Stimulated activated CD8-positive, alpha-beta memory T cell treated with anti-CD3 and anti-CD28 coated beads, Interleukin-4, amount 100 ng/mL, for 1 hour (primary cell): ENCODE measurements around the gene GPSM1.
A peak's percentile ranks its signal among the peaks of the same experiment; 100 is the strongest.

Source experiments
- DNase-seq, 2 donors: peaks; one replicate each; pipeline ENCODE4 v3.0.0-alpha.2; 2020; ENCODE audit warnings: low read depth in 2 of 2, low spot score in 1 of 2

The GPSM1 gene

DNA sequence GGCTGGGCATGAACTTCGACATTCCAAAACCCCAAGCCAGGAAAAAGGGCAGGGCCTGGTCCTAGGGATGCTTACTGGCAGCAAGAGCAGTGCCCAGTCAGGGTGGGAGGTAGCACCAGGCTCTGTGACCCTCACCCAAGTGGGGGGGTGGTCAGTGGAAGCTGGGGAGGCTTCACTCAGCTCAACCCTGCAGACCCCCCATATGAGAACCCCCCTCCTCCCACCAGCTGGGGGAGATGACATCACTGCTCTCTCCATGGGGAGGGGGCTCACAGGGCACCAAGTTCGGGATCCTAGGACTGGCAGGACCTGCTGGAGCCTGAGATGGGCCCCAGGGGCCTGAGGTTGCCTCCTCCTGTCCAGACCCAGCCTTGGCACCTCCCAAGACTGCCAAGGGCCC is 31.5 kb downstream of the GPSM1 start:
- DNase-seq, result no peak

DNA sequence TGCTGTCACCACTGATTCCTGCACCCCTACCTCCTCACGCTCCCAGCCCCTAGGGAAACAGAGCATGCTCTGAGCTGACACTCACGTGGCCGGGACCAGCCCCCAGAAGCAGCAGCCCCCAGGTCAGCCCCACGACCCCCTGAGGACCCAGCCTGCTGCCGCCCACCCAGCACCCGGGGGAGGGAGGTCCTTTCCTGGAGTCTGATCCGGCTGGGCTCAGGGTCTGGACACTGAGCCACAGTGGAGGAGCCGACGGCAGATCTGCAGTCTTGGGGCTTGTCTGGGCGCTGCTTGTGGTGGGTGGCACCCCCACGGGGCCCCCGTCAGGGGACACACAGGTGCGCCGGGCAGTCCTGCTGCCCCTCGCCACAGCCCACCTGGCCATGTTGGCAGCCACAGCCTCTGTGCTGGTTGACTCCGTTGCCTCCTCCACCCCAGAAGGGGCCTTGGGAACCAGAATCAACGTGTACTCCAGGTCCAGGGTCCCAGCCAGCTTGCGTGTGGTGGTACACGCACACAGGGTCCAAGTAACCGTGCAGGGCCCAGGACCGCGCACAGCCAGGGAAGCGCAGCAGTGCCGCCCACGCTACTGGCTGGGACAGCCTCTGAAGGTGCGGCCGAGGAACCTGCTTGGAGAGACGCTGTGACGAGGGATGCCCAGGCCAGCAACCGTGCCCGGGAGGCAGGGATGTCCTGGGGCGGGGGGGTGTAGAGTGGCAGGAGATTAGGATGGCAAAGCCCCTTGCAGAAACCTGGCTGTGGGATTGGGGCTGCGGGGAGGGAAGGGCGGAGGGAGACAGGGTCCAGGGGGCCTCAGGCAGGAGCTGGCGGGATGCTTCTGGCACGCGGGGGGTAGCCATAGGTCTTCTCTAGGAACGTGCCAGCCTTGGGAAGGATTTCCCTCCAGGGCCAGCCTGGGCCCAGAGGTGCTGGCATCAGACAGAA is 32.7 kb downstream of the GPSM1 start:
- DNase-seq, result no peak

DNA sequence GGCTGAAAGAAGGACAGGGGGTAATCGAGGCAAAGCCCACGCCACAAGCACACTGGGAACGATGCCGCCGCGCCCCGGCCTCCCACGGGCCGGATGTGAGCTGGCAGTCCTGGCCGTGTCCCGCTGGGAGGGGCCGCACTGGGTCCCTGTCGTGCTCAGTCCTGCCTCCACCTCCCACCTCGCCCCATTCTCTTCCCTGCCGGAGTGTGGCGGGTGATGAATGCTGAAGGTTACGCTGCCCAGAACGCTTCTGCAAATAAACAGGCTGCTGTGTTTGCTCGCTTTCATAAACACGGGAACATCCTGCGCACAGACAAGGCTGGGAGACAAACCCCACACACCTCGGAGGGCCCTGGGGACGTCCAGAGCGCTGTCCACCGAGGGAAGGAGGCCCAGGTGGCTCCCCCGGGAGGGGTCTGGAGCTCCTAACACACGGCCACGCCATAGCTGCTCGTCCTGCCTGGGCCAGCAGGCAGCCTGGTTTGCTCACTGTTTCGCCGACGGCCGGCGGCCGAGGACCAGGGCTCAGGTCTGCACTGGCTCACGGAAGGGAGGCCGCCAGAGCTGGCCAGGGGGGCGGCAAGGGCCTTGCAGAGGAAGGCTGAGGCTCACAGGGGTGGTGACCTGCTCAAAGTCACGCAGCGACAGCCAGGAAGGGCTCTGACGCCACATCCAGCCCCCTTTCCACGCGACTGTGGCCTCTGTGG is 33.9 kb downstream of the GPSM1 start:
- no peak for DNase-seq

DNA sequence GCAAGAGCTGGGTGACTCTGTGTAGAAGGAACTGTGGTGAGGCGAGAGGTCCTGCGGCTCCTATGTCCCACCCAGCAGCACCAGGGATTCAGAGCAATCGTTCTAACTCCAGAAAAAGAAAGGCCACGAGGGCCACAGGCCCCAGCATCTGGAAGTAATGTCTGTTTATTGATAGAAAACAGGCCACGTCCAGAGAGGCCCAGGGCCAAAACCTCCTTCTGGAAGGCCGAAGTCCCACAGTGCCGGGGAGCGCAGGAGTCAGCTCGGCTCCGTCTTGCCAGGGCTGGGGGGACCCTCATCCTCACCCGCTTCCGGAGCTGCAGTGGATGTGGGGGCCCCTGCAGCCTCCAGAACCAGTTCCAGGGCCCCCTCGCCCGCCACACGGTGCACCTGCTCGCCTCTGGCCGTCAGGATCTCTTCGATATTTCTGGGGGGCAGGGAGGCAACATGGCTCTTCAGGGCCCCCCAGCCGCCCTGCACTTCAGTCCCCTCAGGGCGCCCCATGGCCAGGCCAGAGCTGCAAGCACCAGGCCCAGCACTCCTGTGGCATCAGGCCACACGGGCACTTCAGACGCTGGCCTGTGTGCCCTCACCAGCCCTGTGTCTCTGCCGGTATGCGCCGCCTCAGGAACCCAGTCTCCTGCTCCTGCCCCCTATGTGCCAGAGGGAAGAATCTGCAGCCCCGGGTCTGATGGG is 34.6 kb downstream of the GPSM1 start:
- DNase-seq, result no peak

DNA sequence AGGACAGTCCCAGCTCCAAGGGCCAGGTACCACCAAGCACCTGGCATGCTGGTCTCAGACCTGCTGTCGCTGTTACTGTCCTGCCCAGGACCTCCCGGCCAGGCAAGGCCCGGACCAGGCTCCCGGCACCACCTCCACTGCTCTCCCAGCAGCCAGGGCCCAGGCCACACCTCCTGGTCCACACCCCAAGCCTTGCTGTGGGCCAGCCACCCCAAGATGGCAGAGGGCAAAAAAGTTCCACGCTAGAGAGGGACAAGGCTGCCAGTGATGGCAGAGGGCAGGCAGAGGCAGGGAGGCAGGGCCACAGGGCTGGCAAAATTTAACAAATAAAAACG is 35.1 kb downstream of the GPSM1 start:
- no peak for DNase-seq

DNA sequence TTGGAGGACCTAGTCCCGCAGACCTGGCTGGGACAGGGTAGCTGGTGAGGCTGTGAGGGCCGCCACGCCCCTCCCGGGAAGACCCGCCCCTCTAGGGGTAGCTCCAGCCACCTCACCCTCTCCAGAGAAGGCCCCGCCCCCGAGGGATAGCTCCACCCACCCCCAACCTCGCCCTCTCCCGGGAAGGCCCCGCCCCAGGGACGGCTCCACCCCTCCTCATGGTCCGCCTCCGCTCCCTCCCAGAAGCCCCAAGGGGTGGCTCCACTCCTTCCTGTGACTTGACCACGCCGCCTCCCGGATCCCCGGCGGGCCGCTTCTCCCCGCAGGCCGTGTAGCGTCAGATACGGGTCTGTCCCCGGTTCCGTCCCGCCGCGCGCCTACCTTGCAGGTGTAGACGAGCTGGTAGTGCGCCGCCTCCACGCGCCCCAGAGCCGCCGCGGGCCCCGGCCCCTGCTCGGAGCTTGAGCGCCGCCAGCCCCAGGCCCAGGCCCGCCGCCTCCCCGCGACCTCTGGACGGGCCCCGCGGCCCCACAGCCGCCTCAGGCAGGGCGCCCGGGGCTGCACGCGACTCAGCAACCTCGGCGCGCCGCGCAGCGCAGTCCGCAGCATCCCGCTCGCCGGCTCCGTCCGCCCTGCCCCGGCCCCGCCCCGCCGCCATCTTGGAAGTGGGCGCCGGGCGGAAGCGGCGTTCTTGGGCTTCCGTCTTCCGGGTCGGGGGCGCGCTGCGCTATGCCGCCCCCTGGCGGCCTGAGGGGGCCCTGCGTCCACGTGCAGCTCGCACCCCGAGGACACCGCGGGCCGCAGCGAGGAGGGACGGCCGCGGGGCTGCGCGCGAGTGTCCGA is 36.0 kb downstream of the GPSM1 start, which contains the start of gene DNLZ:
TSS of gene DNLZ (minus strand) at position 639 of the 843 bp plus-strand sequence. CDS start at position 609, 30 bp downstream.
- peak; percentile 88 to 90 for DNase-seq

DNA sequence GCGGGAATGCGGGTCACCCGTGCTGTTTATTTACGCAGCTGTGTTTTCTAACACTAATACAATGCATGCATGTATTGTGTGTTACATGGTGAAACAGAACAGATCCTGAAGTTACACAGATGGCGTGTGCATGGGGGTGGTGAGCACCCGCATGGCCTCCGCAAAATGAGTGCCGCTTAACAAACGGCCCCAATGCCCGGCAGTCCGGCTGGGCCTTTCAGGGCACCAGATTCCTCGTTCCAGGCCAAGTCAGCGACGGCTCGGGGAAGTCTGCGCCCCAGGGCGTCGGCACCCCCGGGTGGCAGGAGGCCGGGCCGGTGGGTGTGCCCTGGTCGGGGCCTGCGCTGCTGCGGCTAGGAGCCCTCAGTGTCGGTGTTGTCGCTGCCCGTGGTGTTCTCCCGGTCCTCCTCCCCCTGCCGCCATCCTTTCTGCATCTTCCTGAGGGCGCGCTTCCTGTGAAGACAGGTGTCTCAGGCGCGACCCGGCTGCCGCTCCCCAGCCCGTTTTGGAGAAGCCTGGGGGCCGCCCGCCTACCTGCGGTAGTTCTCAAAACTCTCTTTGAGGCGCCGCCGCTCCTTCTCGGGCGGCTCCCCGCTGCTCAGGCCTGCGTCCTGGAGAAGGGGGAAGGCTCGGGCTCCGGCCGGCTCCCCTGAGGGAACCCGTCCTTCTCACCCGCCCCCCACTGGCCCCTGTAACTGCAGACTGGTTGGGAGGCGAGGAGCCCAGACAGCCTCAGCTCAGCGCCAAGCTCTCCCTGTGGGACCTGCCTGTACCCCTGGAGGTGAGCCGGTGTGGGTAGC is 36.8 kb downstream of the GPSM1 start:
- no peak for DNase-seq

DNA sequence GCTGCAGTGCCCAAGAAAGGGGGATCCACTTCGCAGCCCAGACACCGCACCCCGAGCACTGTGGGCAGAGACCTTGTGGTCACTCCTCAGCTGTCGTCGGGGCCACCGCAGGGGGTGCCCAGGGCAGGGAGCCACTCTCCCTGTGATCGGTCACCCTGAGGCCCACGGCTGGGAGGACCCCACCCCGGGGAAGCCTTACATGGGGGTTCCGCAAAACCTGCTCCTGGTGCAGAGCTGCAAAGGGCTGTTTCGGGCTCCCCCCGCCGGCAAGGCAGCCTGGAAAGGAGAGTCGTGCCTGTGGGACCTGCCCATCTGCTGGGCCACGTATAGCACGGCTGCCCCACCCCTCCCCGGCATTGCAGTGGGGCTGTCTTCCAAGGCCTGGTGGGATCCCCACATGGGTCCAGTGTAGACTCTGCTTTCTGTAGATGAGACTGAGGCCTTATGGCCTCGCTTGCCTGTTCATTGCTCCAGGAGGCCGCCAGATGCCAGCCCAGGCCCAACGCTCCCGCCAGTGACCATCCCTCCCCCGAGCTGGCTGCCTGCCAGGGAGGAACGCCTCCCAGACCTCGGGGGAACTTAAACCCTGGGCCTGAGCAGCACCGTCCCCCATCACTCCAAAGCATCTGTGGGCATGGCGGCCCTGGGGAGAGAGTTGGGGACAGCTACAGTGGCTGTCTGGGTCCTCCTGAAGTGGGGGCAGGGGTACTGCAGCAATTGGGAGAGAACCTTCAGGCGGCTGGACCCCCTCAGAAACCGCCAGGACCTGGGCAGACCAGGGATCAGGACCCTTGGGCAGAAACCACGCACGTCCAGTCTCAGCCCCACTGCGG is 37.8 kb downstream of the GPSM1 start:
- DNase-seq, result no peak

DNA sequence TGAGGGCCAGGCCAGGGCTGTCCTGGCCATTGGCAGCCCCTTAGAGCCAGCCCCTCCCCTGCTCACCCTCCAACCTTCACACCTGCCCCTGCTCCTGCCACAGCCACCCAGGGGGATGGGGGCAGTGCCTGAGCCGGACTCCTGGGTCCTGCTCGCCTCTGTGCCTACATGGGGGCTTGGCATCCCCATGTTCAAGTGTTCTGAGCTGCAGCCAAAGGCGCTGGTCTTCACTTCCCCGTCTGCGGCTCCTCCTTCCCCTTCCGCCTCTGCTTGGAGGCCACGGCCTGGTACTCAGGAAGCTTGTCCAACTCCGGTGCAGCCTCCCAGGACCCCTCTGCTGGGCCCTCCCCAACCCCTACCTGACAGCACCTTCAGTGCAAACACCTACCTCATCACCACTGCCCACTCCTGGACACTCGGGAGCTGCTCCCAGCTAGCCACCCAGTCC is 38.5 kb downstream of the GPSM1 start:
- no peak for DNase-seq

DNA sequence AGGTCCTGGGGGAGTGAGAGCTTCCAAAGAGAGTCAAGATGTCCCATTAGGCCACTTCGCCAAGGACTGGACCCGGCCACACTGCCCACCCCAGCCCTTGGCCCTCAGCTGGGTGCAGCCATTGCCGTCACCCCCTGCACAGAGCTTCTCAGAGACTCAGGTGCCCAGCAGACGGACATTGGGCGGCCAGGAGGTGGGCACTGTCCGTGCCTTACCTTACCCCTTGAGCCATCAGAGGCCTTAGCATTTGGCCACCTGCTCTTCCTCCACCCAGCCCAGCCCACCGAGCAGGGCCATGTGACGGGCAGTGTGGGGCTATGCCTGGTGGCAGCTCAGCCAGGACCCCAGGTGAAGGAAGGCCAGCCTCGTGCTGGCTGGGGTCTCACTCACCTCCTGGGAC is 39.5 kb downstream of the GPSM1 start:
- no peak for DNase-seq

DNA sequence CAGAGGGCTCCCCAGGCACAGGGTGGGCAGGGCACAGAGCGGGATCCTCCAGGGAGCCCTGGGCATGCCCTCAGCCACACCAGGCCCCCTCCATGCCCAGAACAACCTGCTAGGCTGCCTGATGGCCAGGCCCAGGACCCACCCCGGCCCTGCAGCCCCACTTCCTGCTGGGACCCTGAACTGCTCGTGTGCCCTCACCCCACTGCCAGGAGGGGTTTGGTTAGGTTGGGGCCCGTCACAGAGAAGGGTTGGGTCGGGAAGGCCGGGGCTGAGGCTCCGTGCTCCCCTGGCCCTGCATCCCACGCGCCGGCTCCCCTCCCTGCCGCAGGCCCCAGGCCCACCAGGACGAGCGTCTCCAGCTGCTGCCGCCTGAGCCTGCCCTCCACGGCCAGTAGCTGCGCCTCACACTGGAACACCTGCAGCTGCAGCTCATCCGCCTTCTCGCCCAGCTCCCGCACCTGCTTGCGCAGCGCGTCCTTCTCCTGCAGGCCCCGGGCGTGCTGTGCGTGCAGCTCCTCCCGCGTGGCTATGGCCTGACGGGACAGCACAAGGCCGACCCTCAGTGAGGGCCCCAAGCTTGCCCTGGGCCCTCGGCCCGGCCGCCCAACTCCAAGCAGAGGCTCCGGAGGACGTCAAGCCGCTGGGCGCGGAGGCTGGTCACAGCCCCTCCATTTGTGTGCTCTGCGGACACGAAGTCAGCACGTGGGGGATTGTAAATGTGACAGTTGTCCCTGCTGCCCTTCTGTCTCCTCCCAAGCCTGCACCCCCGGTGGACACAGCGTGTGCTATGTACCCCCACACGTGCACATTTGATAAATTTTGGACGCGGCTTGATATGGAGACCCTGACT is 40.2 kb downstream of the GPSM1 start:
- DNase-seq, result no peak

DNA sequence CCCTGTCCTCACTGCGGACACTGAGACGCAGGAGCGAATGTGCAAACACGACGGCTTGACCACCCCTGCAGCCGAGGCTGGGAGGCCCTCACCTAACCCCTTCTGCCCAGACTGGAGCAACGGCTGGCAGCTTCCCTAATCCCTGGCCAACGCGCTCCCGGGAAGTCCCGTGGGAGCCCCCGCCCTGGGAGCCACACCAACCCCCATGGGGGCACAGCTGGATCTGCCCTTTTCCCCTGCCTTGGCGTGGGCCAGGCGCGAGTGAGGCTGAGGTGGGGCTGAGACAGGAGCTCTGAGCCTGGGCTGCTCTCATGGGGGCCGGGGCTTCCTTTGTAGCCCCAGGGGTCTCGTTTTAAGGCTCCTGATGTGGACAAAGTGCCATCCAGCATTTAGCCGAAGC is 40.9 kb downstream of the GPSM1 start:
- no peak for DNase-seq

DNA sequence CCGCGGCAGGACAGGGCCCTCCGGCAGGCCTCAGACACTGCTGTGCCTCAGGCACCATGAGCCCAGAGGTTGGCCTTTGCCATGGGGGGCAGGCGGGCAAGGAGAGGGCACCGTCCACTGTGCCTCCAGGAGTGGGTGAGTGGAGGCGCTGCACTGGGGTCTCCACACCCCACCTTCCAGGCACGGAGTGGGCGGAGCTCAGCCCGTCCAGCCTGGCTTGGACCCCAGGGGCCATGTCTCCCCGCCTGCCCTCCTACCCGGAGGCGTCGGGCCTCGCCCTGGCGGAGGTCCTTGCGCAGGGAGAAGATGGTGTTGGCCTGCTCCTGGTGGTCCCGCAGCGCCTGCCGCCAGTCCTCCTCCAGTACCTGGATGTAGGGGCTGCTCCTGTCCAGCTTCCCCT is 42.7 kb downstream of the GPSM1 start:
- DNase-seq, result no peak

DNA sequence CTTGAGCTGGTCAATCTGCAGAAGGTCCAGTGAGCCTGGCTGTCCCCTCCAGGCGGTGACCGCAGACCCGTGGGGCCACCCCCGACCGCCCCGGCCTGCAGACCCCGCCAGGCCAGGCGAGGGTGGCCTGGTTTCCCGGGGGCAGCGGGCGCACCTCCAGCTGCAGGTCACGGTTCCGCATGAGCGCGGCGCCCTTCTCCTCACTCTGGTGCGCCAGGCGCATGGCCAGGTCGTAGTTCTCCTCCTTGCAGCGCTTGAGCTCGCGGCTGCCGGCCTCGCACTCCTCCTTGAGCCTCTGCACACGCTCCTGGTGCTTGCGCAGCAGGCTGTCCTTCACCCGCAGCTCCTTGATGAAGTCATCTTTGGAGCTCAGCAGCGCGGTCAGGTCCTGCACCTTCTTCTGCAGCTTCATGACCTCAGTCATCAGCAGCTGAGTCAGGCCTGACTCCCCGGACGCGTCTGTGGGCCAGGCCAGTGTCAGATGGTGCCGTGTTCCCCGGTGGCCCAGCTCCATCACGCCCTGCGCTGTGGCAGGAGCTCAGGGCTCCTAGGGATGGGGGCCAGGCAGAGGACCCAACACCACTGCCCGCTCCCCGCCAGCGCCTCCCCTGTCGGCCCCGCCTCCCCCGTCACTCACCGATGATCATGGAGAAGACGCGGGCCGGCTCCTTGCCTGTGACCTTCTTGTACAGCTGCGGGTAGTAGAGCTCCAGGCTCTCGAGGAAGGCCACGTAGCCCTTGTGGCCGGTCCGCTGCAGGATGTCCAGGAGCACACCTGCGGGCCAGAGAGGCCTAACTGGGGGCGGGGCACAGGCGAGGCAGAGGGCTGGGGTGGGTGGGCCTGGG is 43.6 kb downstream of the GPSM1 start:
- no peak for DNase-seq

DNA sequence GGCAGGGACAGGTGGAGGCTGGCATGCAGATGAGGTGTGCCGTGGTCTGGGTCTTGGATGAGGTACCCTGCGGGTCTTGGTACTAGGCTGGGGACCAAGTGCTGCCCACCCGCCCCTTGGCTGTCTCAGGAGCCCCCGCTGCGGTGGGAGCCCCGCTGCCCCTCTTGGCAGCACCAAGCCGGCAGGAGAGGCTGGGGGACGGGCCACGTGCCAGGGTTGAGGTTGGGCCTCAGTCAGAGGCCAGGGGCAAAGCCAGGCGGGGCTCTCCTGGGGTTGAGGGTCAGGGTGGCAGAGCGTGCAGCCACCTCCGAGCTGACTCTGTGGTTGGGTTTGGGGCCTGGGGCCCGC is 44.2 kb downstream of the GPSM1 start:
- DNase-seq, result no peak

DNA sequence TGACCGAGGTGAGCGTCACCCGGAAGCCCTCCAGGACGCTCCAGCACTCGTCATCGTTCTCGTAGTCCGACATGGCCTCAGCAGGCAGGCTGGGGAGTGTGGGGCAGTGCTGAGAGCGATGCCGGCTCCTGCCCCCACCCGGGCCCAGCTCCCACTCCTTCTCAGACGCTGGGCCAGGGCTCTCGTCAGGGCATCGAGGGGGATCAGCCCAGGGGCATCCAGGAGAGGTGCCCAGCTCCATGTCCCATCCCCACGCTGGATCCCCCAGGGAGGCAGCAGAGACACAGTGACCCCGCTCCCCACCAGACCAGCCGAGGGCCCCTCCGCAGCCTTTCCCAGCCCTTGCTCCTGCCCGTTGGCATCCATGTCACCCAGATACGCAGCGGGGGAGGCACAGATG is 44.7 kb downstream of the GPSM1 start:
- no peak for DNase-seq

DNA sequence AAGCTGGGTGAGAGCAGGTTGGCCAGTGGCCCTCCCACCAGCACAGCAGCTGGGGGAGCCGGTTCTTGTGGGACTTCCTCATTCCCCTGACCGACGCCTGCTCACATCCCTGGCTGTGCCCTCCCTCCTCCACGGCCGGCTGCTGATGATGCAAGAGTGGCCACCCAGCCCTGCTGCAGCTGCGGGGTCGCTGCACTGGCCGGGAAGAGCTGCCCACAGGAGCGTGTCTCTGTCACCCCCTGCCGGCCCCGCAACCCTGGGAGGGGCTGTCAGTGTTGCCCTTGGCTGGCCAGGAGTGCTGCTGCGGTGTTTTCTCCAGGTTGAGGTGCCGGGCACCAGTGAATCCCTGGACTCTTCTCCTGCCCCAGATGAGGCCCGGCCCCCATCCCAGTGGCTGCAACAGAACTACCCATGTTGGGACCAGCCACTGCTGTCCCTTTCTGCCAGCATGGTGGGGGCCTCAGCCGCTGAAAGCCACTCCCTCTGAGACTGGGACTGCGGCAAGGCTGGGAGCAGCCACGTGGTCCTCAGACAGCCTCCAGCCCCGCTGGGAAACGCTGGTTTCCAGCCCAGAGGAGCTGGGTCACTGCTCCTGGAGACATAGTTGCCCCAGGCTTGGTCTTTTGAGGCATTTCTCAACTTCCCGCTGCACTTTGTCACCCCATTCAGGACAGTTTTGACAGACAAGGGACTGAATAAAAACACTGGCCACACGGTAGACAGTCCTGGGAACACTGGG is 45.4 kb downstream of the GPSM1 start:
- no peak for DNase-seq
